TTC549 (cell line): ENCODE data around the gene ADAP1.
"Not testable (repeated sequence)": the region's sequence is repeated elsewhere in the genome, so short reads cannot be mapped to it uniquely, and the experiment has no call there.

Experiments used
- FAIRE-seq: peaks from 2 replicates; lab custom pipeline; 2012; peaks lifted over from hg19 to GRCh38; lab: Jason Lieb, UNC

The ADAP1 gene

GRCh38 chr7:877312-878232, 76.9 kb downstream of the ADAP1 start:
- no peak for FAIRE-seq

GRCh38 chr7:876972-877311, 77.5 kb downstream of the ADAP1 start:
- no peak for FAIRE-seq

- FAIRE-seq, result no peak
Measured at GRCh38 chr7:876077-876971, 78.2 kb downstream of the ADAP1 start, which contains the start of gene GET4. GET4 (plus strand) TSS chr7:876554; CDS start chr7:876646, 92 bp downstream.

- no peak for FAIRE-seq
Measured at GRCh38 chr7:875476-876076, 78.9 kb downstream of the ADAP1 start.

GRCh38 chr7:875051-875450, 79.4 kb downstream of the ADAP1 start:
- no peak for FAIRE-seq

- no peak for FAIRE-seq
Measured at GRCh38 chr7:874031-874749, 80.3 kb downstream of the ADAP1 start.

GRCh38 chr7:873367-874002, 81.0 kb downstream of the ADAP1 start:
- FAIRE-seq, result peak; percentile 11

GRCh38 chr7:872685-873084, 81.8 kb downstream of the ADAP1 start:
- not testable (repeated sequence) for FAIRE-seq

GRCh38 chr7:871900-872537, 82.5 kb downstream of the ADAP1 start:
- no peak for FAIRE-seq

- no peak for FAIRE-seq
Measured at GRCh38 chr7:869348-869747, 85.1 kb downstream of the ADAP1 start.

GRCh38 chr7:868189-868486, 86.3 kb downstream of the ADAP1 start:
- FAIRE-seq, result no peak

- FAIRE-seq, result no peak
Measured at GRCh38 chr7:867406-868188, 86.9 kb downstream of the ADAP1 start.

GRCh38 chr7:867001-867405, 87.5 kb downstream of the ADAP1 start:
- no peak for FAIRE-seq

- FAIRE-seq, result no peak
Measured at GRCh38 chr7:865921-866320, 88.6 kb downstream of the ADAP1 start.

GRCh38 chr7:863106-863505, 91.4 kb downstream of the ADAP1 start:
- FAIRE-seq, result no peak

GRCh38 chr7:862157-862556, 92.3 kb downstream of the ADAP1 start:
- FAIRE-seq, result no peak

GRCh38 chr7:861222-861621, 93.3 kb downstream of the ADAP1 start:
- no peak for FAIRE-seq

- FAIRE-seq, result no peak
Measured at GRCh38 chr7:860149-860548, 94.3 kb downstream of the ADAP1 start.

GRCh38 chr7:859359-860030, 95.0 kb downstream of the ADAP1 start:
- FAIRE-seq, result no peak

- no peak for FAIRE-seq
Measured at GRCh38 chr7:857661-858060, 96.8 kb downstream of the ADAP1 start.
